GM21786 (cell line): ENCODE data around the gene HLA-B.

ENCODE experiments used
- ATAC-seq: cut with Tn5 transposase; IDR thresholded peaks from one replicate; pipeline ENCODE4 v1.9.1; 2021; ENCODE audit not compliant: unreplicated experiment

HLA-B gene

GRCh38 chr6:31308050-31308844, 48.7 kb downstream of the HLA-B start:
- no peak for ATAC-seq

DNA sequence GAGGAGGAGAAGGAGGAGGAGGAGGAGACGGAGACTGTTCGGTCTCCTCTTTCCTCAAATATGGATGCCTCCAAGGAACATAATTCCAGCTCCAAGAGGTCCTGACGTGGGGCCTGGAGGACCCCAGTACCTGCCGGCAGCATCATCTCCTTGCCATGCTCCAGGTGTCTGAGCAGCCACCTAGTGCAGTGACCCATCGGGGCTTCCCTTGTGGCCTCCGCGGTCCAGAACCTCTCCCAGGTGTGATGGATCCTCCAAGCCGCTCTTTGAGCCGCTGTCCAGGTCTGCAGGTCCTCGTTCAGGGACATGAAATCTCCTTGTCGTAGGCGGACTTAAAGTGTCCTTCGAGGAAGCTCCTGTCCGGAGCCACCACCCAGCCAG, 49.3 kb downstream of the HLA-B start:
- no peak for ATAC-seq

DNA sequence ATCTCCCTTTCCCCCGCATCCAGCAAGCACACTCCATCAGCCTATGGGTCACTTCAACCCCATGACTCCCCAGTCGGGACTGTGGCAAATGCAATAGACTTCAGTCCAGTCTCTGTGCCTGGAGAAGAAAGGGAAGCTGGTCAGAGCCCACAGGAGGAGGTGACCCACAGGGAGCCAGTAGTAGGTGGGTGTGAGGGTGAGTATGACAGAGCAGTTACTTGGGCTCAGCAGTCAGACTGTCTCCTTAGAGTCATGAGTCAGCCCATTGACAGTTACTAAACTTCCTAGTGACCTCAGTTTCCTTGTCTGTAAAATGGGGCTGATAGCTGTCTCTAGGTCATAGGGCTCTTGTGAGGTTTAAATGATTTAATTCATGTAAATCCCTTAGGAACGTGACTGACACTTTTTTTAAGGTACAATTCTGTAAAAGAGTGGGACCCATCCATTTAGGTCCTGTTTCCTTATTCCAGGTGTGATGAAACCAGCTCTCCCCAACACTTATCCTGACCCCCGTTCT, 51.2 kb downstream of the HLA-B start:
- no peak for ATAC-seq

DNA sequence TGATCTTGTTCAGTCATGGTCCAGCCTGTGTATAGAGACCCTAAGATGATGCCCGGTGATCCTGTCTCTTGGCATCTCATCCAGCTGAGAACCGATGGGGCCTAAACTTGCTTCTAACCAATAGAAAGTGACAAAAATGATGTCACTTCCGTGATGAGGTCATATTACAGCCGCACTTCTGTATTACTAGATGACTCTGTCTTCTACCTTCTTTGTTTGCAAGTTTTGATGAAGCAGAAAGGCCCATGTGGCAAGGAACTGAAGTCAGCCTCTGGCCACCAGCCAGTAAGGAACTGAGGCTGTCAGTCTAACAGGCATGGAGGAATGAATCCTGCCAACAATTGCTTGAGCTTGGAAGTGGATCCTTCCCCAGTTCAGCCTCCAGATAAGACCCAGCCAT, 52.3 kb downstream of the HLA-B start:
- ATAC-seq: no peak
